ENCODE data around the gene OTOA. TPM values are rescaled to one million over a fixed set of nuclear protein-coding genes. Genes with fewer than 3 reads are reported as not detected.
"Not testable (repeated sequence)": the region's sequence is repeated elsewhere in the genome, so short reads cannot be mapped to it uniquely, and the experiment has no call there.

The OTOA gene
- total and polyA plus RNA-seq, 12 donors, result 0.16 to 15.7 (median 0.90) TPM; not detected in 2

GRCh38 chr16:21770584-21770983 lies 106.8 kb downstream of the OTOA start:
- H3K9me3 ChIP-seq (replicated peaks in 1 of 3); H3K27ac ChIP-seq; H3K4me1 ChIP-seq (replicated peaks in 1 of 2); H3K4me3 ChIP-seq; DNase-seq; H3K27me3 ChIP-seq; intact Hi-C loops (cut with DNase I); H3K36me3 ChIP-seq (replicated peaks in 1 of 2): not testable (repeated sequence)
- 90 to 100% (median 91%) methylated on average over 1 of the region's 5 CpGs; no CpG with 5 or more reads in 1 of the 4 donors for WGBS, 4 donors

- H3K4me1 ChIP-seq (replicated peaks in 1 of 2); intact Hi-C loops (cut with DNase I); H3K27ac ChIP-seq; H3K4me3 ChIP-seq; H3K27me3 ChIP-seq; DNase-seq; H3K9me3 ChIP-seq (replicated peaks in 1 of 3); H3K36me3 ChIP-seq (replicated peaks in 1 of 2): not testable (repeated sequence)
- 75 to 92% (median 80%) methylated on average over 9 of the region's 9 CpGs for WGBS, 4 donors
These were observed 108.9 kb downstream of the OTOA start for GRCh38 chr16:21772547-21773206.

GRCh38 chr16:21773207-21773553 lies 109.4 kb downstream of the OTOA start:
- DNase-seq; intact Hi-C loops (cut with DNase I); H3K4me1 ChIP-seq (replicated peaks in 1 of 2); H3K36me3 ChIP-seq (replicated peaks in 1 of 2); H3K27me3 ChIP-seq; H3K9me3 ChIP-seq (replicated peaks in 1 of 3); H3K4me3 ChIP-seq; H3K27ac ChIP-seq: not testable (repeated sequence)
- 79 to 86% (median 80%) methylated on average over 5 of the region's 5 CpGs for WGBS, 4 donors

GRCh38 chr16:21780525-21780924 lies 116.8 kb downstream of the OTOA start:
- H3K9me3 ChIP-seq (replicated peaks in 1 of 3); H3K4me3 ChIP-seq; intact Hi-C loops (cut with DNase I); H3K27ac ChIP-seq; H3K36me3 ChIP-seq (replicated peaks in 1 of 2); DNase-seq; H3K4me1 ChIP-seq (replicated peaks in 1 of 2); H3K27me3 ChIP-seq: not testable (repeated sequence)
- WGBS, 4 donors, result no CpG with 5 or more reads among the region's 5 CpGs

- H3K4me1 ChIP-seq (replicated peaks in 1 of 2); H3K27me3 ChIP-seq; H3K36me3 ChIP-seq (replicated peaks in 1 of 2); H3K9me3 ChIP-seq (replicated peaks in 1 of 3); H3K27ac ChIP-seq; DNase-seq; intact Hi-C loops (cut with DNase I); H3K4me3 ChIP-seq: not testable (repeated sequence)
- 11 to 15% (median 14%) methylated on average over 1 of the region's 1 CpG; no CpG with 5 or more reads in 1 of the 4 donors for WGBS, 4 donors
These were observed 126.7 kb downstream of the OTOA start for GRCh38 chr16:21790506-21790905.

GRCh38 chr16:21793310-21793709 lies 129.5 kb downstream of the OTOA start:
- 31 to 48% (median 35%) methylated on average over 2 of the region's 3 CpGs; no CpG with 5 or more reads in 1 of the 4 donors for WGBS, 4 donors
- H3K36me3 ChIP-seq (replicated peaks in 1 of 2); H3K4me1 ChIP-seq (replicated peaks in 1 of 2); H3K4me3 ChIP-seq; H3K27ac ChIP-seq; intact Hi-C loops (cut with DNase I); H3K27me3 ChIP-seq; H3K9me3 ChIP-seq (replicated peaks in 1 of 3): not testable (repeated sequence)
- DNase-seq, result peak in 2 of 7 donors; percentile 20 to 25

- H3K9me3 ChIP-seq (replicated peaks in 1 of 3); H3K4me1 ChIP-seq (replicated peaks in 1 of 2); H3K4me3 ChIP-seq; H3K27ac ChIP-seq; DNase-seq; H3K27me3 ChIP-seq; H3K36me3 ChIP-seq (replicated peaks in 1 of 2); intact Hi-C loops (cut with DNase I): not testable (repeated sequence)
- no CpG with 5 or more reads among the region's 3 CpGs for WGBS, 4 donors
These were observed 134.8 kb downstream of the OTOA start for GRCh38 chr16:21798601-21799000.
